IMR-90 (cell line): ENCODE data around the gene TCF3.

Experiments used
- FOS ChIP-seq: fragments of 150-350 bp; IDR thresholded peaks from 2 replicates; pipeline ENCODE4 v1.6.1; 2016; ENCODE audit warnings: low read depth, low read length
- RFX5 ChIP-seq: IDR thresholded peaks from 2 replicates; pipeline ENCODE4 v1.8.0; 2012; ENCODE audit warnings: low read depth, mild to moderate bottlenecking, low read length, moderate library complexity
- TF ChIP-seq, protein P1 (sequence below): fragments of 150-350 bp; IDR thresholded peaks from 2 replicates; pipeline ENCODE4 v1.6.1; 2016; ENCODE audit warnings: low read depth, mild to moderate bottlenecking, low read length, moderate library complexity, borderline replicate concordance

DNA sequence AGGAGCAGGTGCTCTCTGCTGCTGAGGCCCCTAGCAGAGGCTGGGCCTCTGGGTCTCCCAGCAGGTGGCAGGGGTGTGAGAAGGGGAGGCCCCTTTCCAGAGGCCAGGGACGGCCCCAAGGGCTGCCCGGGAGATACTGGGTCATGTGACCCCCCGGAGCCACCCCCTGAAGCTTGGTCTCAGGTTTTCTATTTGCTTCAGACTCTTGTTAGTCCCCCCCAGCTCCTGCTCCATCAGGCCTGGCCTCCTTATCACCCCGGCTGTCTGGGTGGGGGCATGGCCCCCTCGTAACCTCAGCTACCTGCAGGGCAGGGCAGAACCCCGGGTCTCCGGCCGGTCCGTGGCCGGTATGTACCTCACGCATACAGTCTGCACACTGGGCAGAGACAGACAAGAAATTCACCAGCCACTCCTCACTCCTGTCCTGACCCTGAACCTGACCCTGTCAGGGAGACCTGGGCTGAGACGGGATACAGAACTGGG lies 13.2 kb upstream of the TCF3 start:
- TF ChIP-seq, protein P1, sequence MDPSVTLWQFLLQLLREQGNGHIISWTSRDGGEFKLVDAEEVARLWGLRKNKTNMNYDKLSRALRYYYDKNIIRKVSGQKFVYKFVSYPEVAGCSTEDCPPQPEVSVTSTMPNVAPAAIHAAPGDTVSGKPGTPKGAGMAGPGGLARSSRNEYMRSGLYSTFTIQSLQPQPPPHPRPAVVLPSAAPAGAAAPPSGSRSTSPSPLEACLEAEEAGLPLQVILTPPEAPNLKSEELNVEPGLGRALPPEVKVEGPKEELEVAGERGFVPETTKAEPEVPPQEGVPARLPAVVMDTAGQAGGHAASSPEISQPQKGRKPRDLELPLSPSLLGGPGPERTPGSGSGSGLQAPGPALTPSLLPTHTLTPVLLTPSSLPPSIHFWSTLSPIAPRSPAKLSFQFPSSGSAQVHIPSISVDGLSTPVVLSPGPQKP, result no peak
- TF ChIP-seq FOS (no peak), RFX5 (no peak)
